Mammary epithelial cell (primary cell): Measurements from ENCODE around the gene ECHDC1.

Experiments used
- EZH2 ChIP-seq: IDR thresholded peaks from 2 replicates; pipeline ENCODE4 v1.6.1; 2012; ENCODE audit warnings: low read length, inconsistent platforms, borderline replicate concordance
- TF ChIP-seq, protein P1 (sequence below), 2 donors: IDR thresholded peaks in 1 of 2; conservative IDR thresholded peaks in 1 of 2; 2 replicates each; pipeline ENCODE4 v1.5.1; 2011 to 2012; ENCODE audit warnings: inconsistent platforms in 2 of 2, low read length in 2 of 2, mild to moderate bottlenecking in 2 of 2, control low read depth in 1 of 2, low read depth in 1 of 2; ENCODE audit not compliant: insufficient read depth in 1 of 2; ENCODE audit errors: extremely low read depth in 1 of 2

- TF ChIP-seq, protein P1, sequence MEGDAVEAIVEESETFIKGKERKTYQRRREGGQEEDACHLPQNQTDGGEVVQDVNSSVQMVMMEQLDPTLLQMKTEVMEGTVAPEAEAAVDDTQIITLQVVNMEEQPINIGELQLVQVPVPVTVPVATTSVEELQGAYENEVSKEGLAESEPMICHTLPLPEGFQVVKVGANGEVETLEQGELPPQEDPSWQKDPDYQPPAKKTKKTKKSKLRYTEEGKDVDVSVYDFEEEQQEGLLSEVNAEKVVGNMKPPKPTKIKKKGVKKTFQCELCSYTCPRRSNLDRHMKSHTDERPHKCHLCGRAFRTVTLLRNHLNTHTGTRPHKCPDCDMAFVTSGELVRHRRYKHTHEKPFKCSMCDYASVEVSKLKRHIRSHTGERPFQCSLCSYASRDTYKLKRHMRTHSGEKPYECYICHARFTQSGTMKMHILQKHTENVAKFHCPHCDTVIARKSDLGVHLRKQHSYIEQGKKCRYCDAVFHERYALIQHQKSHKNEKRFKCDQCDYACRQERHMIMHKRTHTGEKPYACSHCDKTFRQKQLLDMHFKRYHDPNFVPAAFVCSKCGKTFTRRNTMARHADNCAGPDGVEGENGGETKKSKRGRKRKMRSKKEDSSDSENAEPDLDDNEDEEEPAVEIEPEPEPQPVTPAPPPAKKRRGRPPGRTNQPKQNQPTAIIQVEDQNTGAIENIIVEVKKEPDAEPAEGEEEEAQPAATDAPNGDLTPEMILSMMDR (conservative IDR thresholded peaks at IDR 0.05 in 1 of 2, IDR thresholded peaks at IDR 0.05 in 1 of 2; ENCODE audit: extremely low read depth in 1 of 2, insufficient read depth in 1 of 2, low read depth in 1 of 2, low read length in 2 of 2), result no peak
- TF ChIP-seq EZH2, result no peak
These were observed 52.8 kb downstream of the ECHDC1 start for GRCh38 chr6:127290391-127291265.
